ENCODE results near the gene IQSEC3.

Gene IQSEC3

DNA sequence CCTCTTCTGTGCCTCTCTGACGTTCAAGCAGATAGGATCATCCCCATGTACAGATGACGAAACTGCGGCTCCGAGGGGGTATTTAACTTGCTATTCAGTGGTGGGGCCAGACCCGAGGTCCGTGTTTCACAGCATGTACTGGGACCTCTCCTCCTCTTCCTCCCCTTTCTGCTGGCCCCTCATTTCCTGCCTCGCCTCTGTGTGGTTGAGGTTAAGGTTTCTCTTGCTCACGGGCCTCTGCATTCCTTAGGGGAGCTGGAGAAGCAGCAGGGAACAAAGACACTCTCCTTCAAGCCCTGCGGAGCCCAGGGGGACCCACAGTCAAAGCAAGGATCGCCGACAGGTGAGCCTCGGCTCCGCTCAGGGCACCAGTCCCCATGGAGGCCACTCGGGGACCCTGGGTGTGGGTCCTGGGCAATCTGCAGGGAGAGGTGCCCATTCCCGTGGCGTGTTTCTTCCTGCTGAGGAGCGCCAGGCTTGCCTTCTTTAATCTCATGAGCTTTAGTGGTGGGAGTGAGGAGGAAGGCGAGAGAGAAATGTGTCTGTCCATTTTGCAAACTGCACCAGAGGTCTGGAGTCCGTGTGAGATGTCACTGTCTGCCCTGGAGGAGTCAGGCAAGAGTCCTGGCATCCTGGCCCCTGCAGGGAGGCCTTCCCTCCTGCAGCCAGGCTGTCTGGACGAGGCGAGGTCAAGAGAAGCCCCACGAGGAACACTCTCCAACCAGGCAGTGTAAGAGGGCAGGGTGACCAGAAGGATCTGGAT is 102.4 kb downstream of the IQSEC3 start:
- no peak for DNase-seq

DNA sequence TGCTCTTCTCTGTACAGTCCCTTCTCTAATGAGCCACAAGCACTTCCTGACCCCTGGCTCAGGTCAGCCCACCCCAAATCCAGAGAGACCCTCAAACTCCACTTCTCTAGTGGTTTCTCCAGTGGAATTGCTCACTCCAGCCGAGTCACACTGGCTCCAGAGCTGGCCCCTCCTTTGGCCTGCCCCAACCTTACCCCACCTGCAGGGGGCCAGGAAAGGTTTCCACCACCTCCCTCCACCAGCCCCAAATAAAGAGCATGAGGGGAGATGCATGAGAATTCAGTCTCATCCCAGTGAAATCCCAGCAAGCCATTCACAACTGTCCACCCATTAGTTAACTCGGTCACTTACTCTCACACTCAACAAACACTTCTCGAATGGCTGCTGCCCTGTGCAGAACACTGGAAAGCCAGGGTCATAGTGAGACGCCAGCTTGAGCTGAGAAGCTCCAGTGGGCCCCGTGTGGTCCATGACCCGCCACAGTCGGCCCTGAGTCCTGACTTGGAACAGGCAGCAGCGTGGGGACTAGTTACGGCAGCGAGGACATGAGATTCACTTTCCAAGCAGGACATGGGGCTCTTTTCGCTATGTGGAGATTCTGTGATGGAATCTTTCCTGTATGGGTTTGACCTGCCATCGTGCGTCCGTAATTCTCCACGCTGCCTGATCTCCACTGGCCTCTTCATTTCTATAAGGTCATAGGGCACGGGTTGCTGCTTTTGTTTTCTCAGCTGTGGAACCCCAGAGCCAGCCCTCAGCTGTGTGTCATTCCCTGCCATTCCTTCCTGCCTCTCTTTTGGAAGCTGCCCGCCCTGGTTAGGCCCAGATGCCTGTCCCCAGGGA is 103.2 kb downstream of the IQSEC3 start:
- DNase-seq: no peak

DNA sequence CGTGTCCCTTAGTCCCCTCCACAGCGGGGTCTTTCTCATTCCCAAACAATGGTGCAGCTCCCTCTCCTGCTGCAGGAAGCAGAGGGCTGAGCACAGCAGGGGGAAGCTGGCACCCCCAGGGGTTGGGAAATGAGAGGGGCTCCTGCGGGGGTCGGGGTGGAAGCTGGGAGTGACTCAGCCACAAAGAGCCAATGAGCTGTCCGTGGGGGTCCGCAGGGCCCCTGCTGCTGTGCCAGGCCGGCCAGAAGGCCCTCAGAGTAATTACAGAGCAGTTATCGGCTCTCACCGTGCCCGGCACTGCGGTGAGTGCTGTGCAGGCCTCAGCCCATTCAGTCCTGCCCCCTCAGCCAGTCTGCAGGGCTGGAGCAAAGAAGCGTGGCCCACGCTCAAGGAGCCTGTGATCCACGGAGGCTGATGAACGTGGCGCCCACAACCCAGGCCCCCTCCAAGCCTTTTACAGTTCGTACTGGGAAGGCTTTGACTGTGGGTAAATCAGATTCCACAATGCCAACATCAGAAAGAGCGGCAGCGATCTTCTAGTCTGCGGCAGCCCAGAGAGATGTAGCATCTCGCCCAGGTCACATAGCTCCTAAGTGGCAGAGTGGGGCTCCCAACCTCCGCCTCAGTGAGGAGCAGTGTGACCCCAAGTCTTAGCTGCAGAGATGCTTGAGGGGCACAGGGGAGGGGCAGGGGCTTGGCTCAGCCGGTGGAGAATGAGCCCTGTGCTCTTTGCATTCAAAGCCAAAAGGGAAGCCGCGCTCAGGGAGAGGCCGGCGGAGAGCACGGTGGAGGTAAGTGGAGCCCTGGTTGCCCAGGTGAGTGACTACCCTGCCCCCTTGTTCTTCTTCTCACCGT is 104.0 kb downstream of the IQSEC3 start:
- DNase-seq: no peak

DNA sequence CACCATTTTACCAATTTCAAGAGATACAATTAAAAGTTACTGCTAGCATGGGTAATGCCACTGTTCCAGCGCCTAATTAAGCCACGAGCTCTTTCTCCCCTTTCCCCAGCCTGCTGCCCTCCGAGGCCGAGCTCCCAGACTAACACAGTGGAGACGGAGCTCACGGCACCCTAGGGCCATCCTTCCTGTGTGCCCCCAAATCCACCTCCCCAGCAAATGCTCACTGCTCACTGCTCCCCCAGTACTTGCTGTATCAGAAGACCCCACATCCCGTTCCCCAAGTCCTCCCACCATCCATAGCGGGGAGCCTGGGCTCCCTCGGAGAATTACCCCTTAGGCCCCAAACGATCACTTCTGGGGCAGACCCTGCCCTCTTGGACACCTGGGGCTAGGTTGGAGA is 104.7 kb downstream of the IQSEC3 start:
- no peak for DNase-seq

DNA sequence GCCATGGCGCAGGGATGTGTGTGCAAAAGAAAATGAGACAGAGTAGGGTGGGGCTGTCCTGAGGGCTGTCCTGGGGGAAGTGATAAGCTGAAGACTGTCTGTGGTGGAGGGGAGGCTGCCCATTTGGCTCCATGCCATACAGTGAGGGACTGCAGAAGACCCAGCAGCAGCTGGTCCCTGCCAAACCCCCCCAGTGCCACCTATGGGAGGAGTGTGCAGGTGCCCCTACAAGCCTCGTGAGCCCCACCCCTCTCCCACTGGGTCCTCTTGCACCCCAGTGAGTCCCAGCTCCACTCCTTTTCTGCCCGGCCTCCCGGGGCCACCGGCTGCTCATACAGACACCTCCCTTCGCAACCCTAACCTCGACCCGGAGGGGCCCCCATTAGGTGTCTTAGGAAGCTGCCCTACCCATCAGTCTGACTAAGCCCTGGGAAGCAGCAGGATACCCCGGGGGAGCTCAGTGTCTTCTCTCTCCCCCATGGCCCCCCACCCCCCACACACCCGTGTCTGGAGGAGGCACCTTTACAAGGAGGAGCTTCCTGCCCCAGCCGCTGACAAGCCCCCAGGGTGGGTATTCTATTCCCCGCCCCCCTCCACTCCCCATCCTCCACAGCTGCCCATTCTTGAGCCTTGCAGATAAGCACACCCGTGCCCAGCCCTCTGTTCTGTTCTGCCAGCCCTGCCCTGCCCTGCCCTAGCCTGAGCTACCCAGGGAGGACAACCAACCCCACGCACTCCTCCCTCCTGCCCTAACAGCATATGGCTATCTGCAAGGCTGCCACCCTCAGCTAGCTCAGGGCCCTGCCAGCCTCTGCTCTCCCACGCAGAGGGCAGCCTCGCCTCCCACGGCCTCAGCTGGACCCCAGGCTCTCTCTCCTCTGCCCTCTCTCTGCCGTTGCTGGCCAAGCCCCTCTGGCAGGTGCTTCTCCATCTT is 105.4 kb downstream of the IQSEC3 start:
- DNase-seq: no peak

DNA sequence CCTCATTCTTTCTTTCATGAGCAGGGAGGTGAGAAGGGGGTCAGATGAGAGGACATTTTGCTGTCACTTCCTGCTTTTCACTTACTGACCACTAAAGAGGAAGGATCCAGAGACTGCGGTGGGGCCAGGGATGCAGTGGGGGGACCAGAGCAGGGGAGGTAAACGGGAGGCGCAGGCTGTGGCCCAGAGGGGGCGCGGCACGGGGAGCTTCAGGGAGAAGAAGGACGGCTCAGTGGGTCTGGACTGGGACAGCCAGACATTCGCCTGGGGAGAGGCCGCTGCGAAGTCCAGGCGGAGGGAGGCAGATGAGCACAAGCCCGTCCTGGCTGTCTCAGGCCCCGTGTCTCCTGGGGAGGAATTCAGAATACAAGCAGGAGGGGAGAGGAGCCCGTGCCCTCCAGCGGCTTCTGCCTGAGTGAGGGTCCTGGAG is 106.2 kb downstream of the IQSEC3 start:
- peak; percentile 21 for DNase-seq

DNA sequence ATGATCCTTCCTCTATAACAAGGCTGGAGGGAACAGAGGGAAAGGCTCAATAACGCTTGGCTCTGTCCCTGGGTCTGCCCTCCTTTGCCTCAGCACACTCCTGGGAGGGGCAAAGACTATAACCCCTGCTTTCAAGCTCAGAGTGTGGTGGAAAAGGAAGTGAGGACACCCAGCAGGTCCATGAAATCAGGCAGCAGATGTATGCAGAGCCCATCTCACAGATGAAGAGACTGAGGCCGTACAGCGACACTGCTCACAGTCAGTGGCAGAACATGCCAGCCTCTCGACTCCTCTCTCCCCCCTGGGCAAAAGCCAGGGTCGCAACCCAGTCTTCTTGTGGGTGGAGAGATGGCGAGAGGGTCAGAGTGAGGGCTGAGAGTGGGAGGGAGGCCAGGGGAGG is 107.6 kb downstream of the IQSEC3 start:
- no peak for DNase-seq

DNA sequence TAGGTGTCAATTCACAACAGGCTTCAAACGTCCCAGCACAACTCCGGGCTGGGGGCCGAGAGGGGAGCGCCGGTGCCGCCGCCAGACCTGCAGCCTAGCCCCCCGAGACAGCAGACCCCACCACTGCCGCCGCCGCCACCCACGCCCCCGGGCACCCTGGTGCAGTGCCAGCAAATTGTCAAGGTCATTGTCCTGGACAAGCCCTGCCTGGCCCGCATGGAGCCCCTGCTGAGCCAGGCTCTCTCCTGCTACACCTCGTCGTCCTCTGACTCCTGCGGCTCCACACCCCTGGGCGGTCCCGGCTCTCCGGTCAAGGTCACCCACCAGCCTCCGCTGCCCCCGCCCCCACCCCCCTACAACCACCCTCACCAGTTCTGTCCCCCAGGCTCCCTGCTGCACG is 108.0 kb downstream of the IQSEC3 start:
- no peak for DNase-seq

DNA sequence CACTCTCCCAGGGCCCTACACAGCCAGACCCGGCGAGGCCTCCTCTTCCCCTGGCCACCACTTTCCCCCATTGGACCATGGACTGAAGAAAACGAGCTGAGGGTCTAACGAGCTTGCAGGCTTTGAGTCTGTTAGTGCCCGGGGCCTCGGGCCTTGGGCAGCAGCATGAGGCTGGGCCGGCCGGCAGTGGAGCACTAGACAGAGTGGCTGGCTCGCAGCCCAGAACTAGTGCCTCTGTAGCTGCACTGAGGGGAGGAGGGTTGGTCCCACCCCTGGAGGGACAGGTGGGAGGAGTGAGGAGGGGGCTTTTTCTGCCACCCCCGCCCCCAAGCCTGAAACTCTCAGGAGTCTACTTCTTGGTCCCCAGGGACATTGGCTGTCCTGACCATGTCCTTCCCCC is 108.7 kb downstream of the IQSEC3 start:
- DNase-seq: no peak

DNA sequence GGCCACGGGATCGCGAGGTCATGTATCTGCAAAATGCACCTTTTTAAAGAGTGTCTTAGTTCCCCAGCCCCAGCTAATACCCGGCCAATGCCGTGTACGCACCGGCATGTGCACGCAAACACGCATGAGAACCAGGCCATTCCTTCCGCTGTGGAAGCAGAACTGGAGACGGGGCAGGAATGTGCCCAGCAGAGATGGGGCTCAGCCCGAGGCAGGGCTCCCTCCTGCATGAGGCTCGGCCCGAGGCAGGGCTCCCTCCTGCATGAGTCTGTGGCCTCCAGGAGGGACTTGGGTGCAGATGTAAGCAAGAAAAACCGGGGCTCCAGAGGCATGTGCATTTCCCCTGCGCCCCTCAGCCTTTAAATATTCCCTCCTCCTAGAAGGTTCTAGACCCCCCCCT is 109.2 kb downstream of the IQSEC3 start:
- DNase-seq: no peak

DNA sequence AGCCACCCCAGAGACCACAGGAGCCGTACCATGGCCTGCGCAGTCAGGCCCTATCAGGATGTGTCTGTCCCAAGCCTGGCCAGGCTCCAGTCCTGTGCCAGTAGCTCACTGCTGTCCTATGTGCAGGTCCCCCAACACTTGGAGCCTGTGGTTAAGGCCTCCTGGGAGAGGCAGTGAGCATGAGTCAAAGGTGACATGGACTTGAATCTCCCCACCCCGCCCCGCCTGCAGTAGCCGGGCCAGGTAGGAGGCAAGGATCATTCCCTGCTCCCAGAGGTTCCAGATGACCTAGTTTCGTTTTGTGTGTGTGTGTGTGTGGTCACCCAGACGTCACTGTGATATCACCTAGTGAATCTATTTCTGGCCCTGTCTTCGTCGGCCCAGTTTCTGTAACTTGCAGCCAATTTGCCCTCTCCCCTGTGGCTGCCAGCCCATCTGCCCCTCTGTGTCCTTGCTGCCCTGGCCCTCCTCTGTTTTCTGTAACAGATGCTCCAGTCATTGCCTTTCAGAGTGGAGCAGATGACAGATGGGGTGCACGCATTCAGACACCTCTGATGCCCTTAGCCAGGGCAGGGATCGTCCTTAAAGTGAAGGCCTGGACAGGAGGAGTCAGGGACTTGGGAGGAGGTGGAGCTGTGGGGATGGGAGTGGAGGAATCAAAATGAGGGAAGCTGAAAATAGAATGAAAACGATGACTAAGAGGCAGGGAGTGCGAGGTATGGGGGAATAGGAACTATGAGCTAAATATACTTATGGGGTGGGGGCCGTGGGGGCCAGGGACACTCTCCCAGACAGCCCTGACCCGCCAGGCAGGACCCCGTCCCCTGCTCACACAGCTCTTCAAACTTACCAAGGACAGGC is 110.0 kb downstream of the IQSEC3 start:
- DNase-seq: peak; percentile 26

DNA sequence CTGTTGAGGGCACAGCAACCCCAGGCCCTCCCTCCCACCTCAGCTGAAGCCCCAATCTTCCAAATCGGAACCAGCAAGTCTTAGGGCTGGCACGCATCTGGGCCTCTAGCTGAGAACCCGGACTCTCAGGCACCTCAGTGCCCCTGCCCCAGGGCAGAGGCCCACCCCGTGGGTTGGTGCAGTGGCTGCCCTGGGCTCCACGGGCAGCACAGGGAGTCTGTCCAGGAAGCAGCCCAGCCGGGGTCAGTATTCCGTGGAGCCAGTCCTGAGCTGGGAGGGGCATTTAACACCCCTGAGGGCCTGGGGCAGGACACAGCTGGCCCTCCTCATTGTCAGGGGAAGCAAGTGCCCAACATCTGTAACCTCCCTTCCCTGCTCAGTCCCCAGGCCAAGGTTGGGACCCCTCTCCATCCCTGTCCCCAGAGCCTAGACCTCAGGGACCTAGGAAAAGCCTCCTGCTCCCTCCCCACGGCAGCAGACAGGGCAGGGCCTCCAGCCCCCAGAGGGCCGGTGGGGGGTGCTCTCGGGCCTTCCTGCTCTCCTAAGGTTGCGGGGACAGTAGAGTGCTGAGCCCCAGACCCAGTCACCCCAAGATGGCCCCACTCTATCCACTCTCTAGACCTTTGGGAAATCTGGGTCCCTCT is 110.9 kb downstream of the IQSEC3 start:
- DNase-seq: no peak

DNA sequence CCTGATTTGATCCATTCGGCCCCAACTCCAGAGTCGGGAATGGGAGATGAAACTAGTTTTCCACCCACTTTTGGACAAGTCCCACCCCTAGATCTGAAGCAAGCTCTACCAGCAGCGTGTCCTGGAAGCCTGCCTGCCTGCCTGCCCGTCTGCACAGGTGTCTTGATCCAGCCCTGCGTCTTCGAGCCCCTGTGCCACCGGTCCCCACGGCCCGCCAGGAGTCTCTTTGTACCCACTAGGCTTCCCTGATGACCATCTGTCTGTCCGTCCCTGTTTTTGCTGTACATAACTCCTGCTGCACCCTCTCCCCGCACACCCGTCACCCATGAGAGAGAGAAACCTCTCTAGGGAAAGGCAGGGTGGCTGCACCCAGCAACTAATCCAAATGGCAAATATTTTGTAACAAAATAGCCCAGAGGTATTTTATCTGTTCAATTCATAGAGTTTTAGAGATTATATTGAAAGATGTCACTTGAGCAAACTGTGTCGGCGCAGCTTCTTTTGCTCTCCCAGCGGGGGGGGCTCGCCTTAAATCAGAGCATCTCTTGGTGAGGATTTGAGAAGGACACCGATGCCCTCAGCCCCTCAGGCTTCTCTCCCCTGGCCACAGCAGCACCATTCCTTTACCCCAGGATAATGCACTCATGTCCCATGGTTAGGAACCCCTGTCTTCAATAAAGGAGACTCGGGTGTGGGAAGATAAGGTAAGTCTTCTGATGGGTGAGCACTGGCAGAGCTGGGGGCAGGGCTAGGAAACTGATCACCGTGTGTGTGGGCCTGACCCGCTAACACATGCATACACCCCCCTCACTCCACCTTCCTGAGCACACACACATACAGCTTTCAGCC is 111.6 kb downstream of the IQSEC3 start:
- no peak for DNase-seq

DNA sequence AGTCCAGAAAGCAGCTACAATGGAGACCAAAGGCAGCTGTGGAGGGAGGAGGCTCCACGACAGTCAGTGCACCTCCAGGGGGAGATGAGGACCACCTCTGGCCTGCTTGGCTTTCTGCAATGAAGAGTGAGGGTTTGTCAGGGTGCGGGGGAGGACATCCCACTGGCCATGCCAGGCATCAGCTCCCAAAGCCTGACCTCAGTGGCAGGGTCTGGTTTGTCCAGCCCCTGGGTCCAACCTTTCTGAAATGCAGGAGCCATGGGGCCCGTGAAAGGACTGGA is 112.2 kb downstream of the IQSEC3 start:
- DNase-seq: no peak

DNA sequence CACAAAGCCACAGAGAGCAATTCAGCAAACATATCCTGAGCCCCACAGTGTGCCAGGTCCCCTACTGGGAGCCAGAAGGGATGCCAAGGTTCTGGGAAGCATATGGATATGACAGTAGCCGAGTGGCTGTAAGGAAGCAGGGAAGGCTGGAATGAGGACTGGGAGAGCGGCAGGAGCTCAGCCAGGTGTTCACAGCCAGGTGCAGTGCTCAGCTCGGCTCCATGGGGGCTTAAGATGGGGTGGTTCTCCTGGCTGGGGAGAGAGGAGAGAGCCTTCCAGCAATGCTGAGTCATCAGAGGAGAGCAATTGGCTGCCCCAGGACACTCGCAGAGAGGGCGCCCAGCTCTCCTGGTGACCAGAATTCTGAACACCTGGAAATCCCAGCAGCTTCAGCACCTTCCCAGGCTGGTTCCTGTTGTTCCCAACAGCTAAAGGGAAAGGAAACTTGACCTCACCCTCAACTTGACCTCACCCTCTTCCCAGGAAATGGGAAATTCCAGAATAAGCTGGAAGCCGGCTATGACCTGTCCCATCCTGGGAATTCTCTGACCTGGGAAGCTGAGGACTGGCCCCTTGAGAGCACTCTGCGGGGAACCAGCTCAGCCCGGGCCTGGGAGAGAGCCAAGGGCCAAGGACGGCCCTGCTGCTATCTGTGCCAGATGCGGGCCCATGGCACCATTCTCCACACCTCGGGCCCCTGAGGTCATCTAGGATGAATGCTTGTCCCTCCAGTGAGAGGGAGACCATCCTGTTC is 112.7 kb downstream of the IQSEC3 start:
- DNase-seq: no peak

DNA sequence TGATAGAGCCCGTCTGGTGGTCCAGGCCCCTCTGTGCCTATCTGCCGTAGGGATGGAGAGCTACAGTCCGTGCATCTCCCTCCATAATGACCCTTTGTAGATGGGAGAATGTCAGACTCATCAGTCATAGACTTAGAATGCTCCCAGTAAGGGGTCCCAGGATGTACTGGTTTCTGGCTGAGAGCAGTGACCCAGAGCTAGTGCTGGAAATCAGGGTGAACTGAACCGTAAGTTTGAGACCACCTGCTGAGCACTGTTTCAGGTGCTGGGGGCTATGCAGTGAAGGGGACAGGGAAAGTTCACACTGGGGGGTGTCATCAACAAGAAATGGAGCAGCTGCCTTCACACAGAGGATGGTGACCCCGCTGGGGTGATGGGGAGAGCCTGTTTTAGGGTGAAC is 113.3 kb downstream of the IQSEC3 start:
- DNase-seq: no peak

DNA sequence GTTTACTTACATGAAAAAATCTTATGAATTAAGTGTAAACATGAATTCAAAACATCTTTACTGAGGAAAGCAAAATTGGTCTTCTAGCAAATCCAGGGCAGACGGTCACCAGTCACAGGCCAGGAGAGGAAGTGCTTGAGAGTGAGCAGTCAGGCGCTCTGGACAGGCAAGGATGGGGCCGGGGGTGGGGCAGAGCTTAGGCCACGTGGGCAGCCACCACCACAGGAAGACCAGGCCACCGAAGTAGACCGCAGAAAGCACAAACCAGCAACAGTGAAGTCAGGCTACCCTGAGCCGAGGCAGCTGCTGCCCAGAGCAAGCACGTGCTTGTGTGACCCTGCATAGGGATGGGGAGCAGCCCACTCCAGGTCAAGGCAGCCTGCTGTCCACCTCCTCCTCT is 113.9 kb downstream of the IQSEC3 start:
- DNase-seq: peak; percentile 89

DNA sequence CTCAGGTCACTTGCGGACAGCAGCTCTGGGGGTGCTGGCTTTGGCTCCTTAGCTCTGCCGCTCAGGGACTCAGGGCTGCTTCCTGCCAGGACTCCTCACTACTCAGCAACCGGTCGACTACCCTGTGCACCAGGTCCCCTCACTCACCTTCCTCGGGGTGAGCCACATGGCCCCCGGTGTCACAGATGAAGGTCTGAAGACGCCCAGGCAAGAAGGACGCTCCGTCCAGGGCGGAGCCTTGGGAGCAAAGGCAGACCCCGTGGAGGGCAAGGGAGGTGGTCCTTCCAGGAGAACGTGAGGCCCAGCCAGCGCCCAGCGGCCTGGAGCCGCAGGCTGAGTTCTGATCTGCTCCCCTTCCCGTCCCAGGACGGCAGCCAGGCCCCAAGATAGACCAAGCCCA is 115.4 kb downstream of the IQSEC3 start:
- no peak for DNase-seq

DNA sequence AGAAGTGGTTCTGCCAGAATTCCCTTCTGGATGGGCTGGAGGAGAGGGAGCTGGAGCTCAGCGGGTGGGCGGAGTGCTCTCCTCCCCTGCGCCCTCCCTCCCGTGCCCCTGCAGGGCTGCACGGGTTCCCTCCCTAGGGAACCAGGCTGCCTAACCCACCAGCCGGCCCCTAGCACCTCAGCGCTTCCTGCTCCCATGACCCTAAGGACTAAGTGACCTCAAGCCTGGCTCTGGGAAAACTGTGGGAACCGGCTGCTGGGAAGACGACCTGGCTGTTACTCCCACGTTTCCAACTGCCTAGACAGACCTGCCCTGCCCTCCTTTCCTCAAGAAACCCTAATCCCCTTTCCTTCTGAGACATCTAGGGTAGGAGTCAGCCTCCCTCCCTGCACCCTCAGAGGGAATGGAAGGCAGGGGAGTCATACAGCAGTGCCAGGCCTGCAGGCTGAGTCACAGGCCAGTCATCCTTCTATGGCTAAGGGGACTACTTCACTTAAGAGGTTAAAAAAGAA is 115.9 kb downstream of the IQSEC3 start:
- peak; percentile 75 for DNase-seq
